ENCODE results near the gene DDX47. TPM values are rescaled to one million over a fixed set of nuclear protein-coding genes. Genes with fewer than 3 reads are reported as not detected.
A peak's percentile ranks its signal among the peaks of the same experiment; 100 is the strongest.

DDX47 gene
- total RNA-seq, result 59.6 TPM
- long read RNA-seq, transcript DDX47-202 (12 exons, 1,817 nt), result major isoform, 32 of 33 reads
- long read RNA-seq, partial matches to known transcripts, result 0 of 33 reads
- long read RNA-seq, other reads (novel, unspliced or antisense), result 1 of 33 reads

DNA sequence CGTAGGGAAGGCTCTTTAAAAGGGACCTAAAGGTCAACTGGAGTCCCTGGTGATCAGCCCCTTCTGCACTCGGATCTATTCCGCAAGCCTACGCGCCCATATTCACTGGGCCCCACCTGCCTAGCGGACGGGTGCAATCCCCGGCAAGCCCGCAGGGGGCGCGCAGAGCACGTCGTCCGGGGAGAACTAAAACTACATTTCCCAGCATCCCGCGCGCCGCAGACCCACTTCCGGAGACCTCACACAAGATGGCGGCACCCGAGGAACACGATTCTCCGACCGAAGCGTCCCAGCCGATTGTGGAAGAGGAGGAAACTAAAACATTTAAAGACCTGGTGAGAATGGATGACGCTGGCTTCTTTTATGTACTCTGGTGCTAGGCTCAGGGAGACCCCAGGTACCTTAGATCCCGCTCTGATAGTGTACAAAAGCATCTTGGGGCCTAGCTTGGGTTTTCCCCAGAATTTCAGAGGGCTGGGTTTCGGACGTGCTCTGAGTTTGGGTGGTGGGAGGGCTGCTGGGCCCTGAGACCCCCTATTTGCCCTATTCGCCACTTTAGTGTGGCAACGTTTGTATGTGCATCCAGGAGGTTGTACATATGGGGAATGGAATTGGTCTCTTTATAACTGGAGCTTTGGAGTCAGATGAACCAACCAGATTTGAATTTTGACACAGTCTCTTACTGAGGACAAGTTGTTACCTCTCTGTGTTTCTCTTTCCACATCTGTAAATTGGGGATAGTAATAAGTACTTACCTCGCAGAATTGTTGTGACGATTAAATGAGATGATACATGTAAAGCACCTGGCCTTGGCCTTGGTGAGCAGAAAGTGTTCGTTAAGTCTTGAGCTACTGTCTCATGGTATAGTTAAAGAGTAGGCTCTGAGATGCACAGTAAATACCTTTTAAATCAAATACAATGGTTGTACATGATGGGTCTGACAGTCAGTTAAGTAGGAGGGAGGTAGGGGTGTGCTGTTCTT, at the start of gene DDX47:
Gene DDX47 (plus strand): TSS at position 227 of the 982 bp plus-strand sequence. CDS start 22 bp downstream, at position 249.
- H3K36me3 ChIP-seq, result peaks cover 16% of the 10 kb centered on the region
- peak within 1 kb of the TSS; percentile 84 for H3K27ac ChIP-seq
- peak within 1 kb of the TSS; percentile 94 for H3K4me3 ChIP-seq
- H3K27me3 ChIP-seq, result no peaks in the 10 kb centered on the region
- TF ChIP-seq, protein P1, sequence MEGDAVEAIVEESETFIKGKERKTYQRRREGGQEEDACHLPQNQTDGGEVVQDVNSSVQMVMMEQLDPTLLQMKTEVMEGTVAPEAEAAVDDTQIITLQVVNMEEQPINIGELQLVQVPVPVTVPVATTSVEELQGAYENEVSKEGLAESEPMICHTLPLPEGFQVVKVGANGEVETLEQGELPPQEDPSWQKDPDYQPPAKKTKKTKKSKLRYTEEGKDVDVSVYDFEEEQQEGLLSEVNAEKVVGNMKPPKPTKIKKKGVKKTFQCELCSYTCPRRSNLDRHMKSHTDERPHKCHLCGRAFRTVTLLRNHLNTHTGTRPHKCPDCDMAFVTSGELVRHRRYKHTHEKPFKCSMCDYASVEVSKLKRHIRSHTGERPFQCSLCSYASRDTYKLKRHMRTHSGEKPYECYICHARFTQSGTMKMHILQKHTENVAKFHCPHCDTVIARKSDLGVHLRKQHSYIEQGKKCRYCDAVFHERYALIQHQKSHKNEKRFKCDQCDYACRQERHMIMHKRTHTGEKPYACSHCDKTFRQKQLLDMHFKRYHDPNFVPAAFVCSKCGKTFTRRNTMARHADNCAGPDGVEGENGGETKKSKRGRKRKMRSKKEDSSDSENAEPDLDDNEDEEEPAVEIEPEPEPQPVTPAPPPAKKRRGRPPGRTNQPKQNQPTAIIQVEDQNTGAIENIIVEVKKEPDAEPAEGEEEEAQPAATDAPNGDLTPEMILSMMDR (IDR thresholded peaks at IDR 0.05), result peak; percentile 97
- H3K4me1 ChIP-seq, result peaks cover 37% of the 10 kb centered on the region
- peak; percentile 100 for ATAC-seq
- no peaks in the 10 kb centered on the region for H3K9me3 ChIP-seq
- DNase-seq, result peak; percentile 97
- intact Hi-C loops (cut with DNase I), result no loop called here

DNA sequence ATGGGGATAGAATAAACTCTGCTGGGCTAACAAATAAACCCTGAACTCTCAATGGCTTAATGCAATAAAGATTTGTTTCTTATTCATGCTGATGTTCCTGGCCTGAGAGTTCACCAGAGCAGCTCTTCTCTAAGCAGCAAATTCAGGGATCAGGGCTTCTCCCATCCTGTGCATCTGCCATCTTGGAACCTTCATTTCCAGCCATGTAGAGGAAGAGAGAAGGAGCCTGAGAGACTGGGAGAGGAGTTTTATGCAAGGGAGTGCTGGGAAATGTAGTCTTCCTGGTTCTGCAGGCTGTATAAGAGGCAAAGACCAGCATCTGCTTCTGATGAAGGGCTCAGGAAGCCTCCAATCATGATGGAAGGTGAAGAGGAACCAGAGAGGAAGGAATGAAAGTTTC, 48.3 kb upstream of the DDX47 start:
- Histone ChIP-seq H3K27ac (no peak overlapping the region), H3K9me3 (no peaks in the 10 kb centered on the region), H3K4me1 (no peaks in the 10 kb centered on the region), H3K36me3 (no peaks in the 10 kb centered on the region), H3K4me3 (no peak overlapping the region), H3K27me3 (no peaks in the 10 kb centered on the region)
- ATAC-seq (no peak), DNase-seq (no peak)
- TF ChIP-seq, protein P1 (IDR thresholded peaks at IDR 0.05), result no peak
- intact Hi-C loops (cut with DNase I), result no loop called here

DNA sequence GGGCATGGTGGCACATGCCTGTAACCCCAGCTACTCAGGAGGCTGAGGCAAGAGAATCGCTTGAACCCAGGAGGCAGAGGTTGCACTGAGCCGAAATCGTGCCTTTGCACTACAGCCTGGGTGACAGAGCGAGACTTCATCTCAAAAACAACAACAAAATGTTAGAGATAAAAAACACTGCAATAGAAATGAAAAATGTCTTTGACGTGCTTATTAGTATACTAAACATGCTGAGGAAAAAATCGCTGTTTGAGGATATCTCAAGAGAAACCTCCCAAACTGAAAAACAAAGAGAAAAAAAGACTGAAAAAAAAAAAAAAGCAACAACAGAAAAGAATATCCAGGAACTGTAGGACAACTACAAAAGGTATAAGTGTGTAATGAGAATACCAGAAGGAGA, 42.9 kb upstream of the DDX47 start:
- TF ChIP-seq, protein P1 (IDR thresholded peaks at IDR 0.05), result no peak
- intact Hi-C loops (cut with DNase I), result no loop called here
- no peaks in the 10 kb centered on the region for H3K9me3 ChIP-seq
- no peak overlapping the region for H3K4me3 ChIP-seq
- H3K36me3 ChIP-seq, result no peaks in the 10 kb centered on the region
- ATAC-seq, result no peak
- H3K27me3 ChIP-seq, result no peaks in the 10 kb centered on the region
- DNase-seq, result no peak
- no peaks in the 10 kb centered on the region for H3K4me1 ChIP-seq
- no peak overlapping the region for H3K27ac ChIP-seq

DNA sequence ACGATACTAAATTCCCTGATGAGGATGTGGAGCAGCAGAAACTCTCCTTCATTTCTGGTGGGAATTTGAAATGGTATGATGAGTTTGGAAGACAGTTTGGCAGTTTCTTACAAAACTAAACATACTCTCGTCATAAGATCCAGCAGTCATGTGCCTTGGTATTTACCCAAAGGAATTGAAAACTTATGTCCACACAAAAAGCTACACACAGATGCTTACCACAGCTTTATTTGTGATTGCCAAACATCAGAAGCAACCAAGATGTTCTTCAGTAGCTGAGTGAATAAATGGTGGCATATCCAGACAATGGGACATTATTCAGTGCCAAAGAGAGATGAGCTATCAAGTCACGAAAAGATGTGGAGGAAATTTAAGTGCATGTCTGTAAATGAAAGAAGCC, 38.4 kb upstream of the DDX47 start:
- Histone ChIP-seq H3K4me1 (peaks cover 4% of the 10 kb centered on the region), H3K27ac (no peak overlapping the region), H3K4me3 (no peak overlapping the region), H3K36me3 (no peaks in the 10 kb centered on the region), H3K9me3 (no peaks in the 10 kb centered on the region), H3K27me3 (no peaks in the 10 kb centered on the region)
- TF ChIP-seq, protein P1 (IDR thresholded peaks at IDR 0.05), result no peak
- ATAC-seq (no peak), DNase-seq (no peak)
- intact Hi-C loops (cut with DNase I), result no loop called here

DNA sequence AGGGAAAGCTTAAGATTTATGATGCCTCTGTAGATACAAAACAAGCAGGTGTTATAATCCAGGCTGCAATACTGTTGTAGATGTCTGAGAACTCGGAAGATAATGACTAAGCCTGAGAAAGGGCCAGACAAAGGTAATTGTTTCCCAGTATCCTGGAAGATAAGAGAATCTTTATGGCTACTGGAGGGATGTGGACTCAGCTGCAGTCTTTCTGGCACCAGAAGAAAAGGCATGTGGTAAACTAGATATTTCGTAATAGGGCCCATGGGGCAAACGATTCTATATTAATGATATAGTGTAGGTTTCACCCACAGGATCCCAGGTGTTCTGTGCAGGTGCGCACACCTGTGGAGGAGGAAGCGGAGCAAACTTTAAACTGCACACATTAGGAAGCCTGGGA, 36.9 kb upstream of the DDX47 start:
- Histone ChIP-seq H3K27ac (no peak overlapping the region), H3K4me1 (peaks cover 4% of the 10 kb centered on the region), H3K9me3 (no peaks in the 10 kb centered on the region), H3K4me3 (no peak overlapping the region), H3K36me3 (no peaks in the 10 kb centered on the region), H3K27me3 (no peaks in the 10 kb centered on the region)
- no peak for DNase-seq
- no peak for ATAC-seq
- intact Hi-C loops (cut with DNase I), result no loop called here
- TF ChIP-seq, protein P1 (IDR thresholded peaks at IDR 0.05), result no peak
